ENCODE results near the gene GALNT3.

DNA sequence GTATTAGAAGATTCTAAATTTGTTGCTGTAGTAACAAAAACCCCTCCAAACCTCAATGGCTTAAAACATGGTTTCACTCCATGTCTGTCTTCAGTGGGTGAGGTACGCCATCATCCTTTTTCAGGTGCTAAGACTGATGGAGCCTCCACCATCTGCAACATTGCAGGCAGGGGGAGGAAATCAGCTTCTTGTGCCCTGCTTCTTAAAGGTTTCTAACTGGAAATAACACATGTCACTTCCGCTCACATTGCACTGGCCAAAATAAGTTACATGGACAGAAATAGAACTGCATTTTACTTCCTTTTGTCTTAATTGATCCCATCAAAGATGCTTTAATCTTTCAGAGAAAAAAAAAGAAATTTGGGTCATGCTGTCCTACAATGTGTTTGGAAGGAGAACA is 94.1 kb downstream of the GALNT3 start:
- TF ChIP-seq, protein P1, sequence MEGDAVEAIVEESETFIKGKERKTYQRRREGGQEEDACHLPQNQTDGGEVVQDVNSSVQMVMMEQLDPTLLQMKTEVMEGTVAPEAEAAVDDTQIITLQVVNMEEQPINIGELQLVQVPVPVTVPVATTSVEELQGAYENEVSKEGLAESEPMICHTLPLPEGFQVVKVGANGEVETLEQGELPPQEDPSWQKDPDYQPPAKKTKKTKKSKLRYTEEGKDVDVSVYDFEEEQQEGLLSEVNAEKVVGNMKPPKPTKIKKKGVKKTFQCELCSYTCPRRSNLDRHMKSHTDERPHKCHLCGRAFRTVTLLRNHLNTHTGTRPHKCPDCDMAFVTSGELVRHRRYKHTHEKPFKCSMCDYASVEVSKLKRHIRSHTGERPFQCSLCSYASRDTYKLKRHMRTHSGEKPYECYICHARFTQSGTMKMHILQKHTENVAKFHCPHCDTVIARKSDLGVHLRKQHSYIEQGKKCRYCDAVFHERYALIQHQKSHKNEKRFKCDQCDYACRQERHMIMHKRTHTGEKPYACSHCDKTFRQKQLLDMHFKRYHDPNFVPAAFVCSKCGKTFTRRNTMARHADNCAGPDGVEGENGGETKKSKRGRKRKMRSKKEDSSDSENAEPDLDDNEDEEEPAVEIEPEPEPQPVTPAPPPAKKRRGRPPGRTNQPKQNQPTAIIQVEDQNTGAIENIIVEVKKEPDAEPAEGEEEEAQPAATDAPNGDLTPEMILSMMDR (IDR thresholded peaks at IDR 0.05), result no peak
- TF ChIP-seq POLR2AphosphoS5 (IDR thresholded peaks at IDR 0.05) (no peak), EP300 (IDR thresholded peaks at IDR 0.05) (no peak), POLR2A (IDR thresholded peaks at IDR 0.05) (no peak)
